HG03521 (cell line): ENCODE measurements around the gene UGDH.
"Not testable (repeated sequence)": the region's sequence is repeated elsewhere in the genome, so short reads cannot be mapped to it uniquely, and the experiment has no call there.

ENCODE experiments used
- ATAC-seq: cut with Tn5 transposase; IDR thresholded peaks from one replicate; pipeline ENCODE4 v1.9.1; 2021; ENCODE audit warnings: mild to moderate bottlenecking, moderate library complexity; ENCODE audit not compliant: unreplicated experiment

UGDH gene

GRCh38 chr4:39497909-39498726 lies 29.1 kb downstream of the UGDH start:
- no peak for ATAC-seq

- ATAC-seq, result no peak
These were observed 31.6 kb downstream of the UGDH start for GRCh38 chr4:39495446-39496213.

GRCh38 chr4:39494354-39494753 lies 32.9 kb downstream of the UGDH start:
- ATAC-seq, result no peak

- ATAC-seq, result no peak
These were observed 36.9 kb downstream of the UGDH start for GRCh38 chr4:39490322-39490721.

GRCh38 chr4:39486221-39486804 lies 40.9 kb downstream of the UGDH start:
- ATAC-seq, result no peak

GRCh38 chr4:39484582-39485272 lies 42.5 kb downstream of the UGDH start:
- ATAC-seq, result no peak

- no peak for ATAC-seq
These were observed 46.1 kb downstream of the UGDH start for GRCh38 chr4:39480902-39481695.

- ATAC-seq, result no peak
These were observed 47.0 kb downstream of the UGDH start for GRCh38 chr4:39480251-39480650.

- no peak for ATAC-seq
These were observed 50.9 kb downstream of the UGDH start for GRCh38 chr4:39476187-39476895.

GRCh38 chr4:39472396-39472795 lies 54.8 kb downstream of the UGDH start:
- no peak for ATAC-seq

- no peak for ATAC-seq
These were observed 56.8 kb downstream of the UGDH start for GRCh38 chr4:39470402-39470801.

GRCh38 chr4:39469429-39470077 lies 57.7 kb downstream of the UGDH start:
- no peak for ATAC-seq

GRCh38 chr4:39467464-39467863 lies 59.8 kb downstream of the UGDH start:
- no peak for ATAC-seq

GRCh38 chr4:39466747-39467146 lies 60.5 kb downstream of the UGDH start:
- no peak for ATAC-seq

- ATAC-seq, result no peak
These were observed 62.2 kb downstream of the UGDH start for GRCh38 chr4:39464886-39465501.

- peak; percentile 81 for ATAC-seq
These were observed 68.5 kb downstream of the UGDH start, which contains the start of the genes LIAS and RPL9 for GRCh38 chr4:39458505-39459300. TSS of gene LIAS (plus strand) at chr4:39459056. CDS start at chr4:39459118, 62 bp downstream. TSS of gene RPL9 (minus strand) at chr4:39458922. CDS start at chr4:39458439, 483 bp downstream.

GRCh38 chr4:39458161-39458504 lies 69.1 kb downstream of the UGDH start:
- ATAC-seq, result not testable (repeated sequence)
